Endometrium (tissue), 2 donors: ENCODE results near the gene RPL9.
"Not testable (repeated sequence)": the region's sequence is repeated elsewhere in the genome, so short reads cannot be mapped to it uniquely, and the experiment has no call there.

ENCODE experiments used
- FAIRE-seq: peaks from 2 replicates; lab custom pipeline; 2012; peaks lifted over from hg19 to GRCh38; lab: Jason Lieb, UNC
- donor health status: control.
- donor health status: control.

Gene RPL9

GRCh38 chr4:39425297-39425696, 33.4 kb downstream of the RPL9 start:
- FAIRE-seq: not testable (repeated sequence)

DNA sequence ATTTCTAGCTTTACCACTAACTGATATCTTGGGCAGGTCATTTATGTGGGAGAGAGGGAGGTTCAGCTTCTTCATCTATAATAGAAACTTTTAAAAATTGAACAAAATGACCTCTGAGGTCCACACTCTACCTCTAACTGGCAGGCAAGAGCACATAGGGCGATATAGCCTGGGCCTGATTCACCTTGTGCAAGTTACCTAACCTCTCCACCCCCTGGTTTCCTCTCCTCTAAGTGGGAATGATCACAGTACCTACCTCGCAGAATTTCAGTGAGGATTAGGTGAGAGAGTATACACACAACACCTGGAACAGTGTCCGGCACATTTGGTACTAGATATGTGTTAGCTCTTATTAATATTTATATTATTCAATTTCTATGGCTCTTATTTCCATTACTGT, 36.5 kb downstream of the RPL9 start:
- no peak for FAIRE-seq

DNA sequence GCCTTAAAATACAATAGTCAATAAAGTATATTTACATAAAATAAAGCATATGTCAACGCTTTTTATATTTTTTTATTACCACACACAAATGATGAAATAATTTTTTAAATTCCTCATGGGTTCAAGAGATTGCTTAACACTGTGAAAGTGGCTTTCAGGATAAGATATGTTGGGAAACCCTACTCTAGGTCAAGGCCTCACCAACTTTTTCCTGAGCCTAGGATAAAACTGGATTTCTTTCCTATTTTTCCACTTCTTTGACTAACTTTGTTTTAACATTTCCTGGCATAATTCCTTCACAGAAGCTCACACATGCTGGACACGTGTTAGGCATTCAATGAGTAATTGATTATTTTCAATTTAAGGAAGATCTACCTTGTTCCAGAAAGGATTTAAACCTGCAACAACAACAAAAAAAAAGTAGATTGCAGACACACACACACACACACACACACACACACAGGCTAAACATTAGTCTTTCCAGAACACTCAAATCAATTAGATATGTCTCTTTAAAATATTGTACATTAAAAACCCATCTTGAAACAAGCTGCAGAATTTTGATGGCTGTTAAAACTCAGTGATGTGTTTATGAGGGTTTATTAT, 42.9 kb downstream of the RPL9 start:
- FAIRE-seq: no peak

DNA sequence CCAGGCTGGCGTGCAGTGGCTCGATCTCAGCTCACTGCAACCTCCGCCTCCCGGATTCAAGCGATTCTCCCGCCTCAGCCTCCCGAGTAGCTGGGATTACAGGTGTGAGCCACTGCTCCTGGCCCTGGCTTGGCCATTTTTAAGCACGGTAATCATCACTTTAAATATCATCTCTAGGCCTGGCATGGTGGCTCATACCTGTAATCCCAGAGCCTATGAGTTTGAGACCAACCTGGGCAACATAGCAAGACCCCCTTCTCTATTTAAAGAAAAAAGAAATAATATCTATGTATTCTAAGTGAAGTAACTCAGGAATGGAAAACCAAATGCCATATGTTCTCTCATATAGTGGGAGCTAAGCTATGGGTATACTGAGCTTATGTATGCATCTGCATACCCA, 47.2 kb downstream of the RPL9 start:
- FAIRE-seq: not testable (repeated sequence)

DNA sequence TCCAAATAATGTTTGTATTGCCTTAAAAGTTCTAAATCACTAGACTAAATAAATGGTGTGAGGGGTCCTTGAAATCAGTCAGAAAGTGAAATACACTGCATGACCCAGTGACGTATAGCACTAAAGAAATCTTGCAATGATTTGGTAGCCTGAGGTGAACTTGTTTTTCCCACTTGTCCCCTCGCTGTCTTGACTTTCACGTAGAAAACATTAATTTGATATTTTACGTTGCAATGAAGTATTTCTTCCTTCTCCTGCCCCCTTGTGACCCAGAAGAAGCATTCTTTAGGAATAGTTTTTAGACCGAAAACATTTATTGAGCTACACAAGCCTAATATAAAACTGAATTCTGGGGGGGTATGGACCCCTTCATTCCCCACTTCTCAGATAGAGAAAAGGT, 48.3 kb downstream of the RPL9 start:
- FAIRE-seq: no peak

- no peak for FAIRE-seq
Measured at GRCh38 chr4:39407584-39407885, 51.2 kb downstream of the RPL9 start.

DNA sequence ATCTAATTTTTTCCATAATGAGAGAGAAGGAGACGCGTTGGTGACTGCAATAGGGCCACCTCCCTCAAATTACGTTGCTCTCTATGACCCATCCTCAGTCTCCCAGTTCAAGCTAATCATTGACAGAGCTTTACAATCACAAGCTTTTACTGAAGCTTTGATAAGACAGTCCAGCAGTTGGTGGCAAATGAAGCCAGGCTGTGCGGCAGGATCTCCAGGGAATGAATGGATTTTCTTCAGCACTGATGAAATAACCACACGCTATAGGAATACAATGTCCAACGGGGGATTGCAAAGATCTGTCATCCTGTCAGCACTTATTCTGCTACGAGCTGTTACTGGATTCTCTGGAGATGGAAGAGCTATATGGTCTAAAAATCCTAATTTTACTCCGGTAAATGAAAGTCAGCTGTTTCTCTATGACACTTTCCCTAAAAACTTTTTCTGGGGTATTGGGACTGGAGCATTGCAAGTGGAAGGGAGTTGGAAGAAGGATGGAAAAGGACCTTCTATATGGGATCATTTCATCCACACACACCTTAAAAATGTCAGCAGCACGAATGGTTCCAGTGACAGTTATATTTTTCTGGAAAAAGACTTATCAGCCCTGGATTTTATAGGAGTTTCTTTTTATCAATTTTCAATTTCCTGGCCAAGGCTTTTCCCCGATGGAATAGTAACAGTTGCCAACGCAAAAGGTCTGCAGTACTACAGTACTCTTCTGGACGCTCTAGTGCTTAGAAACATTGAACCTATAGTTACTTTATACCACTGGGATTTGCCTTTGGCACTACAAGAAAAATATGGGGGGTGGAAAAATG, 51.7 kb downstream of the RPL9 start, which contains the start of gene KLB:
KLB (plus strand) TSS at position 168 of the 821 bp plus-strand sequence; CDS start at position 188, 20 bp downstream.
- FAIRE-seq: no peak
